HL-60 (cell line): ENCODE data around the gene CPZ.

Experiments used
- DNase-seq, 2 experiments: peaks; one replicate each; pipeline ENCODE4 v3.0.0-alpha.2; 2010 to 2020; ENCODE audit warnings: low read depth in 1 of 2, low spot score in 1 of 2
- H3K27ac ChIP-seq: fragments of 250-450 bp; sonication (Bioruptor Pico); replicated peaks from 2 replicates; pipeline ENCODE4 v1.5.1; 2020; ENCODE audit warnings: mild to moderate bottlenecking, moderate library complexity
- H3K27me3 ChIP-seq: fragments of 250-450 bp; sonication (Bioruptor Pico); 2 replicates; pipeline ENCODE4 v1.5.1; 2021; ENCODE audit warnings: mild to moderate bottlenecking, moderate library complexity; ENCODE audit not compliant: insufficient read depth, poor library complexity, severe bottlenecking
- H3K4me3 ChIP-seq: replicated peaks from 2 replicates; pipeline ENCODE4 v1.5.1; 2011; ENCODE audit warnings: mild to moderate bottlenecking, control low read depth, low read length; ENCODE audit not compliant: insufficient read depth
- CTCF ChIP-seq: IDR thresholded peaks from one replicate; pipeline ENCODE4 v1.5.1; 2011; ENCODE audit warnings: low read length, control low read depth, inconsistent platforms; ENCODE audit not compliant: insufficient read depth
- GABPA ChIP-seq: IDR thresholded peaks from 2 replicates; pipeline ENCODE4 v1.6.1; 2012; ENCODE audit warnings: low read depth
- POLR2AphosphoS5 ChIP-seq: IDR thresholded peaks from 2 replicates; pipeline ENCODE4 v1.6.1; 2012; ENCODE audit warnings: low read depth
- REST ChIP-seq: IDR thresholded peaks from 2 replicates; pipeline ENCODE4 v1.6.1; 2012; ENCODE audit warnings: low read depth; ENCODE audit not compliant: insufficient replicate concordance
- SPI1 ChIP-seq: IDR thresholded peaks from 2 replicates; pipeline ENCODE4 v1.6.1; 2012; ENCODE audit warnings: low read depth, mild to moderate bottlenecking, borderline replicate concordance

Gene CPZ

GRCh38 chr4:8555716-8556115, 36.8 kb upstream of the CPZ start:
- DNase-seq, result no peak
- no peak for TF ChIP-seq GABPA
- no peak for TF ChIP-seq POLR2AphosphoS5
- TF ChIP-seq CTCF, result no peak
- no peak for TF ChIP-seq SPI1
- no peak for TF ChIP-seq REST
- no peaks in the 10 kb centered on the region for H3K27me3 ChIP-seq
- no peak overlapping the region for H3K4me3 ChIP-seq
- H3K27ac ChIP-seq, result no peak overlapping the region

GRCh38 chr4:8556341-8557150, 36.0 kb upstream of the CPZ start:
- no peak for DNase-seq
- Histone ChIP-seq H3K4me3 (no peak overlapping the region), H3K27ac (no peak overlapping the region), H3K27me3 (no peaks in the 10 kb centered on the region)
- TF ChIP-seq SPI1, result no peak
- no peak for TF ChIP-seq POLR2AphosphoS5
- no peak for TF ChIP-seq CTCF
- TF ChIP-seq REST, result no peak
- no peak for TF ChIP-seq GABPA

GRCh38 chr4:8557151-8558076, 35.2 kb upstream of the CPZ start:
- DNase-seq, result no peak

More at GRCh38 chr4:8557151-8558076, 35.2 kb upstream of the CPZ start:
- Histone ChIP-seq H3K27me3 (no peaks in the 10 kb centered on the region), H3K27ac (no peak overlapping the region), H3K4me3 (no peak overlapping the region)
- no peak for TF ChIP-seq REST
- no peak for TF ChIP-seq CTCF
- TF ChIP-seq GABPA, result no peak
- no peak for TF ChIP-seq POLR2AphosphoS5
- TF ChIP-seq SPI1, result no peak
